CD4-positive, CD25-positive, alpha-beta regulatory T cell (primary cell): ENCODE data around the gene SSBP3. TPM values are rescaled to one million over a fixed set of nuclear protein-coding genes. Genes with fewer than 3 reads are reported as not detected.
A peak's percentile ranks its signal among the peaks of the same experiment; 100 is the strongest.
"Not testable (repeated sequence)": the region's sequence is repeated elsewhere in the genome, so short reads cannot be mapped to it uniquely, and the experiment has no call there.

Source experiments
- ATAC-seq, 2 donors: fragments of 150-1000 bp; cut with Tn5 transposase; one replicate each; pipeline ENCODE4 v1.10.0; 2021; ENCODE audit warnings: low read depth in 2 of 2, moderate number of reproducible peaks in 2 of 2, moderate library complexity in 1 of 2
- DNase-seq, 3 donors: peaks; one replicate each; pipeline versions ENCODE4 v3.0.0 to v3.0.0-alpha.2; 2012 to 2022; ENCODE audit warnings: mixed read lengths in 1 of 3
- H3K27ac ChIP-seq: one replicate; pipeline ENCODE4 v1.7.0; 2013; ENCODE audit warnings: mild to moderate bottlenecking, low read length; ENCODE audit not compliant: insufficient read depth, poor library complexity, severe bottlenecking
- H3K27me3 ChIP-seq: one replicate; pipeline ENCODE4 v1.7.0; 2013; ENCODE audit warnings: low read length; ENCODE audit not compliant: control insufficient read depth, insufficient read depth
- H3K36me3 ChIP-seq: one replicate; pipeline ENCODE4 v1.7.0; 2013; ENCODE audit warnings: mild to moderate bottlenecking, low read length, moderate library complexity; ENCODE audit not compliant: control insufficient read depth, insufficient read depth
- H3K4me1 ChIP-seq: 2 replicates; pipeline ENCODE4 v1.7.0; 2013; ENCODE audit warnings: mild to moderate bottlenecking, low read length; ENCODE audit not compliant: insufficient read depth, control insufficient read depth, poor library complexity, severe bottlenecking
- H3K4me3 ChIP-seq: one replicate; pipeline ENCODE4 v1.7.0; 2013; ENCODE audit warnings: low read depth, mild to moderate bottlenecking, low read length, moderate library complexity
- H3K9me3 ChIP-seq, 2 experiments: 1 replicate in 1 of 2; 2 replicates in 1 of 2; pipeline ENCODE4 v1.7.0; 2013; ENCODE audit warnings: low read length in 2 of 2, mild to moderate bottlenecking in 1 of 2, moderate library complexity in 1 of 2; ENCODE audit not compliant: control insufficient read depth in 2 of 2
- H3K27ac Mint-ChIP-seq, 3 donors: one replicate each; pipeline ENCODE4 v1.8.0; 2020 to 2022; ENCODE audit warnings: mild to moderate bottlenecking in 3 of 3, mixed read lengths in 3 of 3, moderate library complexity in 2 of 3
- H3K27me3 Mint-ChIP-seq: one replicate; pipeline ENCODE4 v1.8.0; 2022; ENCODE audit warnings: mild to moderate bottlenecking, mixed read lengths
- H3K36me3 Mint-ChIP-seq: one replicate; pipeline ENCODE4 v1.8.0; 2020; ENCODE audit warnings: mixed read lengths
- H3K4me1 Mint-ChIP-seq, 4 donors: one replicate each; pipeline ENCODE4 v1.8.0; 2020 to 2022; ENCODE audit warnings: mixed read lengths in 4 of 4, mild to moderate bottlenecking in 1 of 4
- H3K4me3 Mint-ChIP-seq, 4 donors: one replicate each; pipeline ENCODE4 v1.8.0; 2020 to 2022; ENCODE audit warnings: mild to moderate bottlenecking in 4 of 4, mixed read lengths in 4 of 4, moderate library complexity in 3 of 4
- H3K9me3 Mint-ChIP-seq, 7 donors: one replicate each; pipeline ENCODE4 v1.8.0; 2020 to 2022; ENCODE audit warnings: mixed read lengths in 7 of 7, mild to moderate bottlenecking in 3 of 7, moderate library complexity in 2 of 7
- polyA plus RNA-seq, 4 donors: library from polyadenylated mRNA; unstranded; fragments of 300-500 nt; fragmentation: Illumina TruSeq; gene quantifications; one replicate each; pipeline ENCODE4 v1.2.3, GENCODE V29; 2021
- total RNA-seq: library from RNA; stranded (reverse); gene quantifications from one replicate; pipeline ENCODE4 v1.2.3, GENCODE V29; 2022

The SSBP3 gene
- total and polyA plus RNA-seq, 5 donors from 2014 or later = 5.4 to 30.6 (median 7.2) TPM

DNA sequence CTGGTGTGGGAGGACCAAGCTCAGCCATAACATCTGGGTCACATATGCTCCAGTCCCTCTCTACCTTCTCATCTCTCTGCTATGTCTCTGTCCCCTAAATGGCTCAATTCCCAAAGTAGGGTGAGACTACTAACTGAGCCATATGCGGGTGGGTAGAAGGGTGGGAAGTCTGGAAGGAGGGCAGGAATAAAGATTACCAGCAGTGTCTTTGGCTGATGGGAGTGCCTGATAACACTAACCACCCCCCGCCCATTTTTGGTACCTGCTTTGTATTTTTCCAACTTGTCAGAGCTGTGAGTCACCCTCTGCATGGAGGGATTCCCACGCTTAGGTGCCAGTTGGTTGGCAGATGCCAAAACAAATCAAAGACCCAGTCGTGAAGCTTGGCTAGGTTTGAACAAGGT is 14.9 kb upstream of the SSBP3 start:
- Histone ChIP-seq H3K36me3 (no peaks in the 10 kb centered on the region), H3K27me3 (no peaks in the 10 kb centered on the region), H3K4me3 (no peak overlapping the region), H3K4me1 (no peaks in the 10 kb centered on the region), H3K9me3 (no peaks in the 10 kb centered on the region), H3K27ac (no peak overlapping the region)
- ATAC-seq (no peak), DNase-seq (no peak)
- Mint-ChIP-seq H3K27ac (no peak overlapping the region), H3K27me3 (no peaks in the 10 kb centered on the region), H3K4me1 (peaks cover 0 to 6% (median 4%) of the 10 kb centered on the region in 4 donors), H3K4me3 (no peak overlapping the region), H3K9me3 (peaks cover 0 to 2% (median 0%) of the 10 kb centered on the region in 7 donors), H3K36me3 (no peaks in the 10 kb centered on the region)

- not testable (repeated sequence) for H3K4me1 ChIP-seq, H3K4me3 Mint-ChIP-seq, ATAC-seq, H3K36me3 Mint-ChIP-seq, H3K4me3 ChIP-seq, H3K27ac Mint-ChIP-seq, H3K36me3 ChIP-seq, H3K27me3 ChIP-seq, H3K9me3 Mint-ChIP-seq, H3K9me3 ChIP-seq, DNase-seq, H3K27ac ChIP-seq
- H3K4me1 Mint-ChIP-seq = peaks cover 0 to 12% (median 7%) of the 10 kb centered on the region in 4 donors
- H3K27me3 Mint-ChIP-seq = peaks cover 10% of the 10 kb centered on the region
Observed at GRCh38 chr1:54418598-54418997, 12.4 kb upstream of the SSBP3 start.

DNA sequence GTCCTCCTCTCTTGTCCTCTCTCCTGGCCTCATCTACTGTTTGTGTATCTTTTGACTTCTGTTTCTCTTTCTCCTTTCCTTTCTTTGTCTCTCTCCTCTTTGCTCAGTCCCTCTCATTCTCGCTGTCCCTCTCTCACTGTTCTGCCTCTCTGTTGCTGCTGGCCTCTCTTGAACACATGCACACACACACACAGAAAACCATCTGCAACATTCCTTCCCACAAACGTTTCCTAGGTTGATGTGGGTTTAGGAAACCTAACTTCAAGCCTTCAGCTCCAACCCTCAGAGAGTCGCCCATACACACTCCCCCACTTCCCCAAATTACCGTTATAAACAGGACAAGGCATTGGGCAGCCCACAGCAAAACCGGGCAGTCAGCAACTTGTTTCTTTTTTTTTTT is 10.9 kb upstream of the SSBP3 start:
- Mint-ChIP-seq H3K27ac (no peak overlapping the region), H3K4me1 (peaks cover 0 to 23% (median 7%) of the 10 kb centered on the region in 4 donors), H3K4me3 (peak overlapping the region in 1 of 4 donors; percentile 42), H3K27me3 (peaks cover 10% of the 10 kb centered on the region), H3K36me3 (no peaks in the 10 kb centered on the region), H3K9me3 (peaks cover 0 to 2% (median 0%) of the 10 kb centered on the region in 7 donors)
- Histone ChIP-seq H3K27ac (no peak overlapping the region), H3K4me1 (peaks cover 7% of the 10 kb centered on the region), H3K4me3 (no peak overlapping the region), H3K27me3 (no peaks in the 10 kb centered on the region), H3K36me3 (no peaks in the 10 kb centered on the region), H3K9me3 (no peaks in the 10 kb centered on the region)
- DNase-seq (no peak), ATAC-seq (no peak)

DNA sequence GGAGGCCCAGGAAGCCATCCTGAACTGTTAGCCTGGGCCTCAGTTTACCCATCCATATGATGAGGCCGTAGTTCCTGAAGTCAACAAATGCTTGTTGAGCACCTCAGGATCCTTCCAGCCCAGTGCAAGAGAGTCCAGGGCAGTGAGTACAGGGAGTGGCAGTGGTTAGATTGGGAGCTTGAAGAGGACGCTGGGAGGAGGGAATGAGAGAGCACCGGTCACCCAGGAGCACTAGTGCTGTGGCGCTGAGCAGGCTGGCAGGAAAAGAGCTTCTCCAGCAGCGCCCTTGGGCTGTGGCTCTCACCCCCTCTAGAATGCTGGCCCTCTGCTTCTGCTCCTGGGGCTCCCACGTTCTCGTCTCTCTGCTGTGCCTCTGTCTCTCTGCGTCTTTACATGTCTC is 10.2 kb upstream of the SSBP3 start:
- no peaks in the 10 kb centered on the region for H3K9me3 ChIP-seq
- Mint-ChIP-seq H3K36me3 (no peaks in the 10 kb centered on the region), H3K27me3 (peaks cover 10% of the 10 kb centered on the region), H3K9me3 (peaks cover 0 to 2% (median 0%) of the 10 kb centered on the region in 7 donors), H3K4me3 (peak overlapping the region in 1 of 4 donors; percentile 42), H3K27ac (no peak overlapping the region), H3K4me1 (peaks cover 0 to 23% (median 7%) of the 10 kb centered on the region in 4 donors)
- peaks cover 7% of the 10 kb centered on the region for H3K4me1 ChIP-seq
- DNase-seq (no peak), ATAC-seq (no peak)
- H3K4me3 ChIP-seq = no peak overlapping the region
- H3K27me3 ChIP-seq = no peaks in the 10 kb centered on the region
- no peak overlapping the region for H3K27ac ChIP-seq
- H3K36me3 ChIP-seq = no peaks in the 10 kb centered on the region

DNA sequence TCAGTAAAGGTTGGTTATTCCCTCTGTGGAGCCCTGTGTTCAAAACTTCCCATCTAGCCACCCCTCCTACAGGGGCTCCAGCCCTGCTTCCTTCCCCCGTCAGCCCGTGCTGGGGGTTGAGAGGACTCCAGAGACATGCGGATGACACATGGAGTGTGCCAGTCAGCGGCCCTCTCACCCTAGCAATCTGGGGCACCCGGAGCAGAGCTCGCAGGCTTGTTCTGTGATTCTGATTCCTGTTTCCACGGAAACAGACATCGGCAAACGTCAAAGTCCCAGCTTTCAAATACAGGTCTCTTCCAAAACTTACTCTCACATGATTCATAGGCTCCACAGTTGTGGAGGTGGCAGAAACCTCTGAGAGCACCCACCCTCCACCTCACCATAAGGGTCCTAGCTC is 9.8 kb upstream of the SSBP3 start:
- Mint-ChIP-seq H3K4me1 (peaks cover 0 to 25% (median 7%) of the 10 kb centered on the region in 4 donors), H3K27ac (no peak overlapping the region), H3K9me3 (peaks cover 0 to 2% (median 0%) of the 10 kb centered on the region in 7 donors), H3K27me3 (peaks cover 10% of the 10 kb centered on the region), H3K4me3 (no peak overlapping the region), H3K36me3 (no peaks in the 10 kb centered on the region)
- no peak overlapping the region for H3K4me3 ChIP-seq
- peaks cover 7% of the 10 kb centered on the region for H3K4me1 ChIP-seq
- no peaks in the 10 kb centered on the region for H3K36me3 ChIP-seq
- ATAC-seq = no peak
- no peak for DNase-seq
- H3K27me3 ChIP-seq = no peaks in the 10 kb centered on the region
- H3K9me3 ChIP-seq = no peaks in the 10 kb centered on the region
- no peak overlapping the region for H3K27ac ChIP-seq

DNA sequence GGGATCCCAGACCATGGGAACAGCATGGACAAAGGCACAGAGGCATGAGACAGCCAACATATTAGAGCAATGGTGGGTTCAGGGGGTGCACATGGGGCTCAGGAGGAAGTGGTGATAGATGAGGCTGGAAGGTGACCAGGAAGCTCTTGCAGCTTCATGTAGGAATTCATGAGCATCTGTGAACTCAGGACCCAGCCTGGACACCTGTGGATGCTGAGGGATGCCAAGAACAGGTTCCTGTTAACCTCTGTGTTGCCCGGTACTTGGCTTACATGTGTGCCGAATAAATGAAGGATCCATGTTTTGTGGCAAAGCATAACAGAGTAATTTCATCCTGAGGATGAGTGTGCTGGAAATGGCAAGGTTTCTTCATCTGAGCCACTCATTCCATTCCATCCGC is 9.3 kb upstream of the SSBP3 start:
- no peaks in the 10 kb centered on the region for H3K9me3 ChIP-seq
- peaks cover 0 to 1% (median 0%) of the 10 kb centered on the region in 7 donors for H3K9me3 Mint-ChIP-seq
- H3K27ac Mint-ChIP-seq = no peak overlapping the region
- H3K4me1 Mint-ChIP-seq = peaks cover 0 to 27% (median 6%) of the 10 kb centered on the region in 4 donors
- no peak overlapping the region for H3K4me3 ChIP-seq
- H3K27me3 ChIP-seq = no peaks in the 10 kb centered on the region
- no peak for ATAC-seq
- no peak for DNase-seq
- peaks cover 10% of the 10 kb centered on the region for H3K27me3 Mint-ChIP-seq
- no peaks in the 10 kb centered on the region for H3K36me3 Mint-ChIP-seq
- no peak overlapping the region for H3K27ac ChIP-seq
- H3K36me3 ChIP-seq = no peaks in the 10 kb centered on the region
- peaks cover 7% of the 10 kb centered on the region for H3K4me1 ChIP-seq
- H3K4me3 Mint-ChIP-seq = no peak overlapping the region

DNA sequence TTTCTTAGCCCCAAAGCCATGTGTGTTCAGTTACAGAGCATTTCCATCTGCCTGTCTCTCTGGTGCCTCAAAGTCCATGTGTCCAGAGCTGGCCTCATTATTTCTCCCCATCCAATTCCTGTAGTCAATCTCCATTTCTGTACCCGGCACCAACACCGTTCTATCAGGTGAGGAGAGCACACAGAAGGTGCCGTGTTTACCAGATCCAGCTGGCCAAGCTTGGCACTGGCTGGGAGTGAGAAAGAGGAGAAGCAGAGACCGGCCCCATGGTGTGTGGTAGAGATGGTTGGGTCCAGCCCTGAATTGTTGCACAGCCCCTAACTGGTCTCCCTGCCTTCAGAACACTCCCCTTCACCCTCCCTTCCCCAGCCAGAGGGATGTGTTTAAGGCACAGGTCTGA is 7.5 kb upstream of the SSBP3 start:
- no peaks in the 10 kb centered on the region for H3K36me3 Mint-ChIP-seq
- H3K4me3 ChIP-seq = no peak overlapping the region
- H3K4me1 ChIP-seq = peaks cover 18% of the 10 kb centered on the region
- DNase-seq (no peak), ATAC-seq (no peak)
- H3K27me3 ChIP-seq = no peaks in the 10 kb centered on the region
- peak overlapping the region in 1 of 4 donors; percentile 56 for H3K4me3 Mint-ChIP-seq
- peaks cover 0 to 1% (median 0%) of the 10 kb centered on the region in 7 donors for H3K9me3 Mint-ChIP-seq
- H3K4me1 Mint-ChIP-seq = peaks cover 5 to 40% (median 17%) of the 10 kb centered on the region in 4 donors
- H3K27me3 Mint-ChIP-seq = peaks cover 10% of the 10 kb centered on the region
- H3K9me3 ChIP-seq = no peaks in the 10 kb centered on the region
- no peak overlapping the region for H3K27ac ChIP-seq
- peak overlapping the region in 2 of 3 donors; percentile 40 to 87 for H3K27ac Mint-ChIP-seq
- H3K36me3 ChIP-seq = no peaks in the 10 kb centered on the region

GRCh38 chr1:54413295-54413694 is 7.1 kb upstream of the SSBP3 start:
- Mint-ChIP-seq H3K27ac (peak overlapping the region in 2 of 3 donors; percentile 40 to 87), H3K36me3 (no peaks in the 10 kb centered on the region), H3K9me3 (peaks cover 0 to 1% (median 0%) of the 10 kb centered on the region in 7 donors), H3K4me3 (peak overlapping the region in 3 of 4 donors; percentile 22 to 56 (median 39)), H3K4me1 (peaks cover 5 to 44% (median 21%) of the 10 kb centered on the region in 4 donors), H3K27me3 (peaks cover 10% of the 10 kb centered on the region)
- Histone ChIP-seq H3K27me3 (no peaks in the 10 kb centered on the region), H3K4me1 (peaks cover 23% of the 10 kb centered on the region), H3K27ac (no peak overlapping the region), H3K4me3 (no peak overlapping the region), H3K9me3 (no peaks in the 10 kb centered on the region), H3K36me3 (no peaks in the 10 kb centered on the region)
- DNase-seq = peak in 1 of 3 donors; percentile 66
- ATAC-seq = peak in 1 of 2 donors; percentile 33
